T47D (cell line): ENCODE data around the gene ZNF329.
A peak's percentile ranks its signal among the peaks of the same experiment; 100 is the strongest.

Source experiments
- DNase-seq, 2 experiments: peaks; one replicate each; pipeline versions ENCODE4 v3.0.0 to v3.0.0-alpha.2; 2011 to 2012; ENCODE audit warnings: low read depth in 1 of 2, low spot score in 1 of 2
- JUND ChIP-seq: IDR thresholded peaks from 2 replicates; pipeline ENCODE4 v1.6.1; 2012; ENCODE audit warnings: low read depth
- in situ Hi-C: cut with HindIII; loops from 2 replicates; pipeline ENCODE4 v1.10.0; 2016; ENCODE audit warnings: low sequenced_read_pairs, low pct_unique_long_range_greater_than_20kb

The ZNF329 gene

DNA sequence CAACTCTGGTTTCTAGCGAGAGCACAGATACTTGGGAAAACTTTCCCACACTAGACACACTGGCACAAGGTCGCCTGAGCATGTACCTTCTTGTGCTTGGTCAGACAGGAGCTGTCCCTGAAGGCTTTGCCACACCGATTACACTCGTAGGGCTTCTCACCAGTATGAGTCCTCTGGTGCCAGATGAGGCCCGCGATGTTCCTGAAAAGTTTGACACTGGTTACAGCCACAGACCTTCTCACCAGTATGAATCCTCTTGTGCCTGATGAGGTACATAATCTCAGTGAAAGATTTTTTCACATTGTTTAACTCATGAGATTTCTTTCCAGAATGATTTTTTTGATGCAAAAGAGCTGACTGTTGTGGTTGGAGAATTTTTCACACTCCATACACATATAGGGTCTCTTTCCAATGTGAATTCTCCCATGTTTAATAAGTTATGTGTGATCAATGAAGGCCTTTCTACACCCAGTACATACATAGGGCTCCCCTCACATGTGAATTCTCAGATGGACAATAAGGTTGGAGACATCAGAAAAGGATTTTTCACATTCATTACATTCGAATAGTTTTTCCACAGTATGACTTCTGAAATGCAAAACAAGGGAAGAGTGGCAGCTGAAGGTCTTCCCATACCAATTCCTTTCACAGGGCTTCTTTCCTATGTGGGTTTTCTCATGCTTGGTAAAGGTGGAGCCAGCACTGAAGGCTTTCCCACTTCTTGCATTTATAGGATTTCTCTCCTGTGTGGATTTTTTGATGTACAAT is 42.6 kb downstream of the ZNF329 start:
- in situ Hi-C loops, result no loop called here
- DNase-seq, result no peak

DNA sequence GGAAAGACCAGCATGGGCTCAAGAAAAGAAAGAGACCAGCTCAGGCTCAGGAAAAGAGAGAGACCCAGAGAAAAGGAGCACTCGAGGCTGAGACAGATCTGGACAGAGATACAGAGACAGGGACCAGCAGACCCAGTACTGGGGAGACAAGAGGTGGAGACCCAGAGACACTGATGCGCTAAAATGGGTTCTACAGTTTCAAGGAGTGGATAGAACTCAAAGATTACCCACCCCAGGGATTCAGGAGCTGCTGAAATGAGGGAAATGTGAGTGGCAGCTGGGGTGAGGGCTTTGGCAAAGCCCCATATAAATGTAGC is 51.9 kb downstream of the ZNF329 start:
- no peak for TF ChIP-seq JUND
- no peak for DNase-seq
- in situ Hi-C loops, result no loop called here

More for the DNA sequence above, 42.6 kb downstream of the ZNF329 start:
- TF ChIP-seq JUND, result no peak

DNA sequence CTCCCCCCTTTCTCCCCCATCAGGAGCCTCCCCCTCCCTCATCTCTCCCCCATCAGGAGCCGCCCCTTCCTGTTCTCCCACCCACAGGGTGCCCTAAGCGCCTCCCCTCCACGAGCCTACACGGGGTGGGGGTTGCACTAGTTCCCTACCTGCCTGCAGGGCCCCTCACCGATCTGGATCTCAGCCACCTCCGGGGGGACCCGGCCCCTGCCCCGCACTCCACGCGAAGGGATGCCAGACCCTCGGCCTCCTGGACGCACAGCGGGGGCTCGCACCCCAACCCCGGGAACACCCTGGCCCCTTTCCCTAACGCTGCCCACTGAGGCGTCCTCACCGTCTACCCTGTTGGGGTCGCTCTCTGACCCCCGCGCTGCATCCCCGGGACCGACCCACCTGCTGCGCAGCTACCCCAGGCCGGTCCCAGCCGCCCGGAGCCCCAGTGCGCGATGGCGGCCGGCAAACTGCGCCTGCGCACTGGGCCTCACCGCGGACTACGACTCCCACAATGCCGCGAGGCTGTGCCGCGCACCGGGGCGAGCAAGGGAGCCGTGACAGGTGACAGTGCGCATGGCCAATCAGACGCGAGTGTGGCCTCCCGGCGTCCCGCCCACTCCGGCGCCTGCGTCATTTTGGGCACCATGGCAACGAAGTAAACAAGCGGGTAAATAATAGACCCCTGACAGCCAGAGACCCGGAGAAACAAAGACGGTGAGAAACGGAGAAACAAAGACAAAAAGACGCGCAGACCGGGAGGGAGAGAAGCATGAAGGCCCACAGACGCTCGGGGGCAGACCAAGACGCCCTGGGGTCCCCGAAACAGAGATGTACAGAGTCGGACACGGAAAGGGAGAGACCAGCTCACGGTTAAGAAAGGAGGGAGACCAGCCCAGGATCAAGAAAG is 52.6 kb downstream of the ZNF329 start, which contains the start of gene ZSCAN18:
Gene ZSCAN18 (minus strand): TSS at position 451 of the 901 bp plus-strand sequence. CDS start 7,964 bp downstream, outside the sequence.
- DNase-seq, result peak; percentile 94 to 96
- in situ Hi-C loops, result no loop called here

DNA sequence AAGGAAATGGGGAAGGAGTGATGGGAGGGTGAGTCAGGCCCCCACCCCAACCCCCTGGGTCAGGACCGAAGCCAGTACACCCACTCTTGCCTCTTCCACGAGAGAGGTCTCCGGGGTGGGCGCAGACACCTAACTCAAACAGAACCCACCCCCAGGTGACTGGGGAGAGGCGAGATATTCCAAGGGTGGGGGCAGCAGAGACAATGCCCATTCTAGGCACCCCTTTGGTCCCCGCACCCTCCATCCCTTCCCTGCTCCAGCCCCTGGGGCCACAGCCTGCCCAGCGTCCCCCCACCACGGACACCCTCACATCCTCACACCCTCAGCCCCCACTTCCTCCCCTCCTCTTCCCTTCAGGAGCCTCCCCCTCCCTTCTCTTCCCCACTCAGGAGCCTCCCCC is 53.2 kb downstream of the ZNF329 start:
- in situ Hi-C loops, result no loop called here
- TF ChIP-seq JUND, result no peak
- no peak for DNase-seq

More for the DNA sequence above, 52.6 kb downstream of the ZNF329 start, which contains the start of gene ZSCAN18:
- TF ChIP-seq JUND, result no peak

DNA sequence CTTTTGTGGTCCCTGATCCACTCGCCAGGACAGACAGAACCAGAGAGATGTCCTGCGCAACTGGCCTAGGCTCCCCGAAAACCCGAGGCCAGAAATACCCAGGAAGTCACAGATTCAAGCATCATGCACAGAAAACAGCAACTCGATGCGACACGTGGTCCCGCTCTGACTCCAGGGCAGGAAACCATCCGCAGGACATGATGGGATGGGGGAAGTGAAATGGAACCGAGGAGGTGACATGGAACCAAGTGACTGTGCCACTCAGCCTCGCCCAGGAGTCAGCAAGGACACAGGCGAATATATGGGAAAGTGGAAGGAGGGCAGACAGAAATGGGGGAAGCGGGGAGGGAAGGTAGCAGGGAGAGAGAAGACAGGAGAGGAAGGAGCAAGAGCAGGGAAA is 53.7 kb downstream of the ZNF329 start:
- DNase-seq, result no peak
- no peak for TF ChIP-seq JUND
- in situ Hi-C loops, result no loop called here

DNA sequence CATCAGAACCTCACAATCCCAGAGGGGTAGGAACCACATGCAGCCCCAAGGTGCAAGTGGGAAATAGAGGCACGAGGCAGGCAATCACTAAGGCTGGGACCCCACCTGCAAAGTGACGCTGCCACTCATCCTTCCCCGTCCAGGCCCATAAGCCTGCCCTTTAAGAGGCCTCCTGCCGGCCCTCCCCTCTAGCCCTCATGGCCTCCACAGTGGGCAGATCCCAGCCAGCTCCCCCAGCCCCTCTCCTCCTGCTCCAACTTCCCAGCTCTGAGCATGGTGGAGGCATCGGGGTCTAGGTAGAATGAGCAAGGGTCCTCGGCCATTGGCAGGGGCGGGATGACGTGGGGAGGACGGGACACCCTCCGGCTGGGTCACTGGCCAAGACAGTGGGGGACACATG is 55.3 kb downstream of the ZNF329 start:
- TF ChIP-seq JUND, result no peak
- DNase-seq, result no peak
- in situ Hi-C loops, result no loop called here

DNA sequence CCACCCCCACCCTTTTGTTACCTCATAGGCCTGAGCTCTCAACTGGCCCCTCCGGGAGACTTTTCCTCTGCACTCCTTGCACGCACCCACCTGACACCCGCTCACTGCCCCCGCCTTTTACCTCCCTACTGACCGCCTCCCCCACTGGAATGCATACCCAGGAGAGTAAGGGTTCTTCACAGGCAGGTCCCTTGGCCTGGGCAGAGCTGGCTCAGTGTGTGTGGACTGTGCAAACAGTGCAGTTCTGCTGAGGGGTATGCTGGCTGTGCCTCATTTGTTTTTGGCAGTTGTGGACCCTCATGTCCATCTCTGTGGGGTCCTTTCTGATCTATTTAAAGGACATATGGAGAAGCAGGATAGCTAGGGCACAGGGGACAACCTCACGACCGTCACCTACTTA is 57.5 kb downstream of the ZNF329 start:
- TF ChIP-seq JUND, result no peak
- DNase-seq, result no peak
- in situ Hi-C loops, result no loop called here

DNA sequence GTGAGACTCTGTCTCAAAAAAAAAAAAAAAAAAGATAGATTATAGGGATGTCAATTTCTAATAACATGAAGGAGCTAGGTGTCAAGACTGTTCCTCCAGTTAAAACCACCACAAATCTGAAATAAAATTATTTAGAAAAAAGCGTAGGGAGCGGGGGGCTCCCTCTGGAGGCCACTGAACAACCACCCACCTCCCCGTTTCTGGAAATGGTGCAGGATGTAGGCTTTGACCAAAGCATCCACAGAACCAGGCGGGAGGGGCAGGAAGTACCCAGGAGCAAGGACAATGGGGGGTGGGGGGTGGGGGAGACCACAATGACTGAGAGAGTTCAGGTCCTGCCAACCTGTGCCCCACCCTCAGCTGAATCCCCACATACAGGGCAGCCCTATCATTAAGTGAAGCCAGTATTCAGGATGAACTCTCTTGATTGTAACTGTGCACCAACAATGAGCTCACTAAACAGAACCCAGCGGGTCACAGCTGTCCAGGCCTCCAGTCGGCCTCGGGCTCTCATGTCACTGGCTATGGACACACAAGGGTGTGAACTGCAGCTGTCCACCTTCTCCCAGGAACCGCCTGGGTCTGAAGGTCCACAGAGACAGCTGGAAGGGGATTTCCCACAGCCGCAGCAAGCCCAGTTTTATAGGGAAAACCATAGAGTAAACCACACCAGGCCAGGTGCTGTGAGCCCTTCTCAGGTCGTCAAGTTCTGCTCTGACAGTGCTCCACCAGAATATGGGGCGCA is 59.2 kb downstream of the ZNF329 start:
- no peak for TF ChIP-seq JUND
- in situ Hi-C loops, result no loop called here
- no peak for DNase-seq

DNA sequence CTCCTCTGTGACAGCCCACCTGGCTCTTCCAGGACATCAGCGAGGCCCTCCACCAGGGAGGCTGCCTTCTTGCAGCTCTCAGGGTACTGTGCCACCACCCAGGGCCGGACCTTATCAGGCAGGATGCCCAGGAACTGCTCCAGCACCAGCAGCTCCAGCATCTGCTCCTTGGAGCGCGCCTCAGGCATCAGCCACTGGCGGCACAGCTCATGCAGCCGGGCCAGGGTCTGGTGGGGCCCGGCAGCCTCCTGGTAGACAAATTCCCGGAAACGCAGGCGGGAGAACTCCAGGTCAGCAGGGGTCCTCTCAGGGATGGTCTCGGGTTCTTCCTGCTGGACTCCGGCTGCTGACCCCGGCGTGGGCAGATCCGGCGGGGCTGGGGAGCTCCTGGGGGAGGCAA is 60.7 kb downstream of the ZNF329 start:
- TF ChIP-seq JUND, result no peak
- DNase-seq, result no peak
- in situ Hi-C loops, result no loop called here

DNA sequence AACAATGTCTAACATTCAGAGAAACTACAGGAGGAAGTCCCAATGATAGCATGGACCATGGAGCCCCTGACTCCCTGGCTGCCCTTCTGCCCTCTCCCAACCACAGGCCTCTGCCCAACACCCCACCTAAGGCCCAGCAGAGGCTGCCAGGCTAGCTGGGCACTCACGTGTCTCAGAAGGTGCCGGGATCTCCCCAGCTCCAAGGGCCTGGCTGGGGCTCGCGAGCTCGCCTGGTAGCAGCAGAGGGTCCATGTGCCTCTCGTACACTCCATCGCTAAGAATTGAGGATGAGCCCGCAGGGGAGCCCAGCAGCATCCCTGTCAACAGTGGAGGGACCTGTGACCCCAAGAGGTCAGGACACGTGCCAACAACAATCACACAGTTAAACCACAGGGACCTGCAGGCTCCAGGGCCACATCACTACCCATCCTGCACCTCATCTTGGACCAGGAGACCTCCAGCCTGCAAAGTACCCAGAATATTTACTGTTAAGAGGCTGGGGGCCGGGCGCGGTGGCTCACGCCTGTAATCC is 62.0 kb downstream of the ZNF329 start:
- no peak for DNase-seq
- TF ChIP-seq JUND, result no peak
- in situ Hi-C loops, result no loop called here

DNA sequence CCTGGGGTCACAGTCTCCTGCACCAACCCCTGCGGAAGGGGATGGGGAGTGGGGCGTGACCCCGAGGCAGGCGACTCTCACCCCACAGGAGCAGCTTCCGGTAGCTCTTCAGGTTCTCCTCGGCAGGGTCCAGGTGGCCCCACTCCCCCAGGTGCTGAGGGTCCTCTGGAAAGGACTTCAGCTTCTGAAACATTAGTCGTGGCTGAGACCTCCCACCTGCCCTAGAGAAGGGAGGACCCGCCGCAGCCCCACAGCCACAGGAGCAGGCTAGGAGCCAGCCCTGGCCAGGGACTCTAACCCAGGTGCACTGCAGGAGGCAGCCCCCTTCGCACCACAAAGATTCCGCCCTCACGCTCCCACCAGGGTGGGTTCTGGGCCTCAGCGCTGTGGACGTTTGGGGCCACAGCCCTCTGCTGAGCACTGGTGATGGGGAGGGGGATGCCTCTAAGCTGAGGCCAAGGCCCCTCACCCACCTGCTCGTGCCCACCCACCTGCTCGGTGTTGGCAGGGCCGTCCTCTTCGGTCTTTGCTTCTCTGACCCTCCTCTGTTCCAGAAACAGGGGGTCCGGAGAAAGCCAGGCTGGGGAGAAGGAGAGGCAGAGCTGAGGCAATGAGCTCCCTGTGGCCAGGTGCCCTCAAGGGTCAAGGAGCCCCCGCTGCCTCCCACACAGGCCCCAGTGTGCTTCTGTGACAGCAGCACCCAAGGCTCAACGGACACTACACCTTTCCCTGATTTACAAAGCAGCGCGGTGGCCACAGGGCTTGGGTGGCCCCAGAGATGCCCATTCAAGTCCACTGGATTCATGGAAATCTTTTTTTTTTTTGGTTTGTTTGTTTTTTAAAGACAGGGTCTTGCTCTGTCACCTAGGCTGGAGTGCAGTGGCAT is 63.5 kb downstream of the ZNF329 start:
- in situ Hi-C loops, result no loop called here
- TF ChIP-seq JUND, result no peak
- no peak for DNase-seq

DNA sequence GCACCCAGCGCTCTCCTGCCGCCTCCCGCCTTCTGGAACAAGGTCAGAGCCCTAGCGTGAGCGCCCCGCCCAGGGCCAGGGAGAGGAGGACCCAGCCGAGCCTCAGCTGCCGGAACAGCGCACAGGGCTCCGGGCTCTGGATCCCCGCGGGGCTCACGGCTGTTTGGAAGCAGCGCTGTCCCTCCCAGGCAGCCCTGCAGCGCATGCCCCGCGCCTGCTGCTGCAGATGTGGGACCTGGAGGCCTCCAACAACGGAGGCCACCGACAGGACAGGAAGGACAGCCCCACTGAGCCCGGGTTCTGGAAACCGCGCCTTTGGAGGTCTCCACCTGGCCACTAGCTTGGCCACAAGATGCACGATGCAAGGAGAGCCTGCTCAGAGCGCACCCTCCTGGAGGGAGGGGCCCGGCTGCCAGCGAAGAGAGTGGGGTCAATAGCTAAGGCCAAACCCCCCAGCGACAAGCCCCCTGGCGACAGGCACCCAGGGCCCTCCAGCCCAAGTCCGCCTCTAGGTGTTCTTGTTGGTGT is 65.2 kb downstream of the ZNF329 start:
- DNase-seq, result no peak
- TF ChIP-seq JUND, result no peak
- in situ Hi-C loops, result no loop called here
